ENCODE results near the gene APH1B. TPM values are rescaled to one million over a fixed set of nuclear protein-coding genes. Genes with fewer than 3 reads are reported as not detected.

APH1B gene
- total and polyA plus RNA-seq, 12 donors = 1.7 to 11.4 (median 7.4) TPM

GRCh38 chr15:63321462-63321861 is 44.1 kb downstream of the APH1B start:
- Histone ChIP-seq H3K27me3 (no peaks in the 10 kb centered on the region), H3K9me3 (no peaks in the 10 kb centered on the region), H3K4me3 (no peak overlapping the region), H3K36me3 (no peaks in the 10 kb centered on the region), H3K4me1 (no peaks in the 10 kb centered on the region), H3K27ac (no peak overlapping the region)
- DNase-seq = no peak
- no peak for TF ChIP-seq CTCF (IDR thresholded peaks at IDR 0.05)
- no peak for ATAC-seq
- intact Hi-C loops (cut with DNase I) = no loop called here
- 95% methylated on average over 29 of the region's 29 CpGs for WGBS, 2 donors

- peak; percentile 26 to 52 for DNase-seq
- 13 to 17% methylated on average over 4 of the region's 4 CpGs for WGBS, 2 donors
- TF ChIP-seq CTCF (IDR thresholded peaks at IDR 0.05) = no peak
These were observed 45.1 kb downstream of the APH1B start for GRCh38 chr15:63322541-63322940.

GRCh38 chr15:63323798-63324563 is 46.6 kb downstream of the APH1B start:
- Histone ChIP-seq H3K27ac (no peak overlapping the region), H3K4me1 (no peaks in the 10 kb centered on the region), H3K36me3 (no peaks in the 10 kb centered on the region), H3K9me3 (no peaks in the 10 kb centered on the region), H3K27me3 (no peaks in the 10 kb centered on the region), H3K4me3 (no peak overlapping the region)
- WGBS, 2 donors = 83% methylated on average over 9 of the region's 9 CpGs
- no peak for ATAC-seq
- intact Hi-C loops (cut with DNase I) = no loop called here
- TF ChIP-seq CTCF (IDR thresholded peaks at IDR 0.05) = no peak
- no peak for DNase-seq

More at GRCh38 chr15:63322541-63322940, 45.1 kb downstream of the APH1B start:
- Histone ChIP-seq H3K27ac (no peak overlapping the region), H3K27me3 (no peaks in the 10 kb centered on the region), H3K4me1 (no peaks in the 10 kb centered on the region), H3K9me3 (no peaks in the 10 kb centered on the region), H3K36me3 (no peaks in the 10 kb centered on the region), H3K4me3 (no peak overlapping the region)
- peak in 5 of 8 donors; percentile 16 to 68 (median 49) for ATAC-seq
- intact Hi-C loops (cut with DNase I) = no loop called here

- H3K27me3 ChIP-seq = no peaks in the 10 kb centered on the region
- no peak overlapping the region for H3K27ac ChIP-seq
- no peak overlapping the region for H3K4me3 ChIP-seq
- no peak for TF ChIP-seq CTCF (IDR thresholded peaks at IDR 0.05)
- DNase-seq (no peak), ATAC-seq (no peak)
- no peaks in the 10 kb centered on the region for H3K36me3 ChIP-seq
- intact Hi-C loops (cut with DNase I) = no loop called here
- 95 to 96% methylated on average over 7 of the region's 7 CpGs for WGBS, 2 donors
- no peaks in the 10 kb centered on the region for H3K4me1 ChIP-seq
- no peaks in the 10 kb centered on the region for H3K9me3 ChIP-seq
These were observed 47.4 kb downstream of the APH1B start for GRCh38 chr15:63324770-63325169.
